HEK293 (cell line): ENCODE measurements around the gene GRB14.

Source experiments
- CTCF ChIA-PET: fragments of 350-600 bp; formaldehyde crosslinking; extraction: SDS; loops from one replicate; lab custom pipeline; 2021; ENCODE audit warnings: antibody characterized with exemption; lab: Yijun Ruan, JAX
- POLR2A ChIA-PET: fragments of 300-600 bp; formaldehyde crosslinking; extraction: SDS; loops from one replicate; lab custom pipeline; 2020; ENCODE audit warnings: antibody characterized with exemption, inconsistent platforms; lab: Yijun Ruan, JAX
- H3K27ac ChIP-seq: fragments of 200-500 bp; sonication (Bioruptor generic); 2 replicates; pipeline ENCODE4 v1.5.1; 2014; ENCODE audit warnings: low read depth, low read length, control low read depth, inconsistent platforms; ENCODE audit errors: extremely low read depth
- H3K36me3 ChIP-seq, 2 experiments: fragments of 200-500 bp in 1 of 2; sonication (Bioruptor generic) in 1 of 2; 1 replicate in 1 of 2; 2 replicates in 1 of 2; pipeline ENCODE4 v1.5.1; 2014 to 2017; ENCODE audit warnings: inconsistent platforms in 2 of 2, low read length in 2 of 2; ENCODE audit not compliant: control insufficient read depth in 2 of 2, insufficient read depth in 1 of 2
- H3K4me1 ChIP-seq: fragments of 200-500 bp; sonication (Bioruptor generic); 2 replicates; pipeline ENCODE4 v1.5.1; 2014; ENCODE audit warnings: mild to moderate bottlenecking, low read length, inconsistent platforms; ENCODE audit not compliant: control insufficient read depth, insufficient read depth
- H3K4me3 ChIP-seq: 2 replicates; pipeline ENCODE4 v1.5.1; 2011; ENCODE audit warnings: low read depth, mild to moderate bottlenecking, control low read depth, low read length, moderate library complexity
- H3K9me3 ChIP-seq: fragments of 200-500 bp; sonication (Bioruptor generic); 2 replicates; pipeline ENCODE4 v1.5.1; 2014; ENCODE audit warnings: low read depth, low read length, inconsistent platforms; ENCODE audit not compliant: control insufficient read depth, insufficient read depth
- BCL11B ChIP-seq: fragments of 450-650 bp; formaldehyde crosslinking; IDR thresholded peaks from 2 replicates; pipeline ENCODE4 v1.5.1; 2016; ENCODE audit warnings: low read depth, missing biosample characterization, missing genetic modification characterization
- BCL6B ChIP-seq: fragments of 450-650 bp; formaldehyde crosslinking; IDR thresholded peaks from 2 replicates; pipeline ENCODE4 v1.5.1; 2017; ENCODE audit warnings: missing biosample characterization, missing genetic modification characterization
- ELK4 ChIP-seq: IDR thresholded peaks from 2 replicates; pipeline ENCODE4 v1.6.1; 2011; ENCODE audit warnings: mild to moderate bottlenecking, low read depth, low read length, borderline replicate concordance
- FEZF1 ChIP-seq: fragments of 450-650 bp; formaldehyde crosslinking; IDR thresholded peaks from 2 replicates; pipeline ENCODE4 v1.5.1; 2016; ENCODE audit warnings: missing biosample characterization, missing genetic modification characterization
- GLI2 ChIP-seq: fragments of 450-650 bp; formaldehyde crosslinking; IDR thresholded peaks from 2 replicates; pipeline ENCODE4; 2017; ENCODE audit warnings: missing biosample characterization, missing genetic modification characterization, low read depth, borderline replicate concordance
- HOXD13 ChIP-seq: sonication (generic); formaldehyde crosslinking; IDR thresholded peaks from 2 replicates; pipeline ENCODE4 v1.8.0; 2022; ENCODE audit warnings: missing genetic modification reagents, borderline replicate concordance
- KLF1 ChIP-seq: fragments of 450-650 bp; formaldehyde crosslinking; IDR thresholded peaks from 2 replicates; pipeline ENCODE4 v1.5.1; 2016; ENCODE audit warnings: missing biosample characterization, missing genetic modification characterization
- PRDM10 ChIP-seq: fragments of 450-650 bp; formaldehyde crosslinking; IDR thresholded peaks from 2 replicates; pipeline ENCODE4 v1.5.1; 2016; ENCODE audit warnings: missing biosample characterization, missing genetic modification characterization
- PRDM6 ChIP-seq: fragments of 450-650 bp; formaldehyde crosslinking; IDR thresholded peaks from 2 replicates; pipeline ENCODE4 v1.5.1; 2017; ENCODE audit warnings: missing biosample characterization, missing genetic modification characterization
- ZBTB26 ChIP-seq: fragments of 450-650 bp; formaldehyde crosslinking; optimal IDR thresholded peaks from 2 replicates; pipeline ENCODE3; 2016; ENCODE audit warnings: missing biosample characterization, mild to moderate bottlenecking, missing genetic modification characterization
- ZBTB8A ChIP-seq: fragments of 450-650 bp; formaldehyde crosslinking; IDR thresholded peaks from 2 replicates; pipeline ENCODE4 v1.5.1; 2016; ENCODE audit warnings: missing biosample characterization, missing genetic modification characterization
- ZNF146 ChIP-seq: fragments of 450-650 bp; formaldehyde crosslinking; IDR thresholded peaks from 2 replicates; pipeline ENCODE4 v1.5.1; 2016; ENCODE audit warnings: missing biosample characterization, missing genetic modification characterization
- ZNF211 ChIP-seq: fragments of 450-650 bp; formaldehyde crosslinking; IDR thresholded peaks from 2 replicates; pipeline ENCODE4 v1.5.1; 2016; ENCODE audit warnings: low read depth, missing biosample characterization, missing genetic modification characterization
- ZNF302 ChIP-seq: fragments of 450-650 bp; formaldehyde crosslinking; IDR thresholded peaks from 2 replicates; pipeline ENCODE4 v1.5.1; 2016; ENCODE audit warnings: missing biosample characterization, missing genetic modification characterization, low read depth
- ZNF571 ChIP-seq: fragments of 450-650 bp; formaldehyde crosslinking; IDR thresholded peaks from 2 replicates; pipeline ENCODE4 v1.5.0; 2017; ENCODE audit warnings: missing biosample characterization, missing genetic modification characterization
- ZNF670 ChIP-seq: fragments of 450-650 bp; formaldehyde crosslinking; IDR thresholded peaks from 2 replicates; pipeline ENCODE4 v1.5.1; 2016; ENCODE audit warnings: missing biosample characterization, missing genetic modification characterization, low read depth
- ZNF843 ChIP-seq: fragments of 450-650 bp; formaldehyde crosslinking; IDR thresholded peaks from 2 replicates; pipeline ENCODE4 v1.5.1; 2016; ENCODE audit warnings: missing biosample characterization, missing genetic modification characterization

The GRB14 gene

GRCh38 chr2:164581050-164581449, 40.2 kb downstream of the GRB14 start (continued):
- TF ChIP-seq ELK4 = no peak

GRCh38 chr2:164574931-164575330, 46.4 kb downstream of the GRB14 start:
- H3K27ac ChIP-seq = no peak overlapping the region
- CTCF ChIA-PET = interaction anchor here (0.9 to 2.2 kb wide), 3 partner anchors 12 to 18 kb away, joined by 3 to 8 read pairs (median 3); no protein-coding TSS in a partner anchor
- H3K4me3 ChIP-seq = no peak overlapping the region
- no peak for TF ChIP-seq ZBTB26
- no peak for TF ChIP-seq ZNF211 (tag by site-specific recombination)
- TF ChIP-seq ZNF302 = no peak
- TF ChIP-seq PRDM10 = no peak
- no peak for TF ChIP-seq KLF1 (tag by site-specific recombination)
- no peak for TF ChIP-seq ZNF146 (tag by site-specific recombination)
- no peak for TF ChIP-seq FEZF1
- no peak for TF ChIP-seq ZNF670
- no peak for TF ChIP-seq BCL6B (tag by site-specific recombination)
- TF ChIP-seq PRDM6 (tag by site-specific recombination) = no peak
- no peak for TF ChIP-seq HOXD13 (CRISPR knock-in tag)
- no peak for TF ChIP-seq ZNF571 (tag by site-specific recombination)
- no peak for TF ChIP-seq ZNF843 (tag by site-specific recombination)
- TF ChIP-seq ZBTB8A (tag by site-specific recombination) = no peak
- no peak for TF ChIP-seq GLI2 (tag by site-specific recombination)
- no peak for TF ChIP-seq BCL11B (tag by site-specific recombination)
- POLR2A ChIA-PET = no interaction called here
- no peaks in the 10 kb centered on the region for H3K4me1 ChIP-seq
- H3K36me3 ChIP-seq = no peaks in the 10 kb centered on the region
- H3K9me3 ChIP-seq = no peaks in the 10 kb centered on the region
